Progenitor cell of endocrine pancreas (in vitro differentiated cells): ENCODE measurements around the gene TMTC2. TPM values are rescaled to one million over a fixed set of nuclear protein-coding genes. Genes with fewer than 3 reads are reported as not detected.

Source experiments
- DNase-seq: peaks from one replicate; pipeline ENCODE4 v3.0.0; 2021; ENCODE audit warnings: low spot score; ENCODE audit not compliant: unreplicated experiment
- H3K27ac Mint-ChIP-seq: 2 replicates; pipeline ENCODE4 v1.8.0; 2021; ENCODE audit warnings: mild to moderate bottlenecking, moderate library complexity, mixed read lengths
- H3K27me3 Mint-ChIP-seq: 2 replicates; pipeline ENCODE4 v1.8.0; 2021; ENCODE audit warnings: mixed read lengths
- H3K36me3 Mint-ChIP-seq: 2 replicates; pipeline ENCODE4 v1.8.0; 2022; ENCODE audit warnings: mixed read lengths; ENCODE audit not compliant: insufficient read depth
- H3K4me1 Mint-ChIP-seq: 2 replicates; pipeline ENCODE4 v1.8.0; 2021; ENCODE audit warnings: low read depth, mixed read lengths
- H3K4me3 Mint-ChIP-seq: 2 replicates; pipeline ENCODE4 v1.8.0; 2021; ENCODE audit warnings: low read depth, mild to moderate bottlenecking, moderate library complexity, mixed read lengths
- H3K9me3 Mint-ChIP-seq: 2 replicates; pipeline ENCODE4 v1.8.0; 2021; ENCODE audit warnings: low read depth, mixed read lengths
- total RNA-seq: library from RNA; stranded (reverse); gene quantifications from 2 replicates; pipeline ENCODE4 v1.2.1, GENCODE V29; 2021
- TF ChIP-seq, protein P1 (sequence below): fragments of 200-600 bp; sonication (generic); IDR thresholded peaks from one replicate; pipeline ENCODE4 v1.5.0; 2021; ENCODE audit warnings: antibody characterized with exemption, mild to moderate bottlenecking; ENCODE audit not compliant: unreplicated experiment

Gene TMTC2
- total RNA-seq, 1 donor from 2014 or later: 15.4 TPM

DNA sequence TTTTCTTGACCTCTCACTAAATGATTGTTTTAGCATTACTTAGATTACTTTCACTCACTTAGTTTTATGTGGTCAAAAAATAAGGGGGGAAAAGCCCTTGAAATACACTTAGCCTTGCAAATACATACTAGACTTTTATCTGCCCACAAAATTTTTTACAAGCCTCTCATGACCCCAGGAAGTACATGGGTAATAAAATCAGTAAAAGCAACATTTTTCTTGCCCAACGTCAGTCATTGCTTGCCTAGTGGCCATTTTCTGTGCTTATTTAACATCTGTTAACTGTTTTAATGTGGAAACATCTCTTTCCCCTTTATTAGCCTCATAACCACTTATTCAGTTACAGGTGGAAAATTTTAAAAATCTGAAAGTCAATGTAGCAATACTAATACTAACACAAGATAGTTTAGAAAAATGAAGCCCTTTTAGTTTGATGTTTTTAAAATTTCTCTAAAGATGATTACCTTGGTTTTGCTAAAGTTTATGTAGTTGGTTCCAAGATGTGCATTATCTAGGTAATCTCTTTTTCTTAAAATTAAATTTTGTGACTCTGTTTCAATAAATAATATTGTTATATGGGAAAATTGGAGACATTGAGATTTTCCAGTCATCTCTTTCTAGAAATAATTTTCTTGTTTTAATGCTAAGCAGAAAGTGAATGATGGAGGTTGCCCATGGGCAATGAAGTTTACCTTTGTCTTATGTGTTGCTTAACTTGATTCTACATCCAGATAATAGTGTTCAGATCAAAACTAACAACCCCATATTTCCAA, 175.5 kb downstream of the TMTC2 start:
- peaks cover 8% of the 10 kb centered on the region for H3K36me3 Mint-ChIP-seq
- H3K27me3 Mint-ChIP-seq: no peaks in the 10 kb centered on the region

GRCh38 chr12:82862876-82863649, 176.4 kb downstream of the TMTC2 start:
- peaks cover 3% of the 10 kb centered on the region for H3K9me3 Mint-ChIP-seq
- no peak for DNase-seq
- H3K4me3 Mint-ChIP-seq: no peak overlapping the region
- H3K36me3 Mint-ChIP-seq: peaks cover 7% of the 10 kb centered on the region
- H3K4me1 Mint-ChIP-seq: no peaks in the 10 kb centered on the region
- H3K27ac Mint-ChIP-seq: no peak overlapping the region
- H3K27me3 Mint-ChIP-seq: no peaks in the 10 kb centered on the region
- TF ChIP-seq, protein P1, sequence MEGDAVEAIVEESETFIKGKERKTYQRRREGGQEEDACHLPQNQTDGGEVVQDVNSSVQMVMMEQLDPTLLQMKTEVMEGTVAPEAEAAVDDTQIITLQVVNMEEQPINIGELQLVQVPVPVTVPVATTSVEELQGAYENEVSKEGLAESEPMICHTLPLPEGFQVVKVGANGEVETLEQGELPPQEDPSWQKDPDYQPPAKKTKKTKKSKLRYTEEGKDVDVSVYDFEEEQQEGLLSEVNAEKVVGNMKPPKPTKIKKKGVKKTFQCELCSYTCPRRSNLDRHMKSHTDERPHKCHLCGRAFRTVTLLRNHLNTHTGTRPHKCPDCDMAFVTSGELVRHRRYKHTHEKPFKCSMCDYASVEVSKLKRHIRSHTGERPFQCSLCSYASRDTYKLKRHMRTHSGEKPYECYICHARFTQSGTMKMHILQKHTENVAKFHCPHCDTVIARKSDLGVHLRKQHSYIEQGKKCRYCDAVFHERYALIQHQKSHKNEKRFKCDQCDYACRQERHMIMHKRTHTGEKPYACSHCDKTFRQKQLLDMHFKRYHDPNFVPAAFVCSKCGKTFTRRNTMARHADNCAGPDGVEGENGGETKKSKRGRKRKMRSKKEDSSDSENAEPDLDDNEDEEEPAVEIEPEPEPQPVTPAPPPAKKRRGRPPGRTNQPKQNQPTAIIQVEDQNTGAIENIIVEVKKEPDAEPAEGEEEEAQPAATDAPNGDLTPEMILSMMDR: no peak

More for the DNA sequence above, 175.5 kb downstream of the TMTC2 start:
- Mint-ChIP-seq H3K9me3 (peaks cover 3% of the 10 kb centered on the region), H3K4me1 (no peaks in the 10 kb centered on the region), H3K27ac (peak overlapping the region; percentile 20), H3K4me3 (no peak overlapping the region)
- DNase-seq: no peak
- TF ChIP-seq, protein P1: no peak

DNA sequence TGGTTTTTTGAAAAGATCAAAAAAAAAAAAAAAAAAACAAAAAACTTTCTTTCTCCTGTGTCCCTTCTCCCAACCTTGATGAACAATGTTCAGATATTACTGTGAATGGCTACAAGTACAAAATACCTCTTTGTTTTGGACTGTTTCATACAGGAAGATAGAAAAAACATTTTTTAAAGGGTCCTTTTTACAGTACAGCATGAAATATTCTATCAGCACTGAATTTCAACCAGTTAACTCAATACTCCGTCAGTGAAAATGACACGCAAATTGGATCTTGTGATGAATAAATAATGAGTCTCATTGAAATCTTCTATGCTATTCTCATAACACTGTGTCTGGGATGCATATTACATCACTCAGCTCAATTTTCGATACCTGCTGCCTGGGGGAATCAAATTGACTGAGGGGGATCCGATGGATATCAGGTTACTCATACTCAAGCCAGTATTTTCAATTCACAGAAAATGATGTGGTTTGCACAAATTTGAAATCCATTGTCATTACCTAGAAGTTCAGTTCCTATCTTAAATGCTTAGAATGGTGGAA, 179.6 kb downstream of the TMTC2 start:
- Mint-ChIP-seq H3K4me3 (no peak overlapping the region), H3K36me3 (peaks cover 4% of the 10 kb centered on the region), H3K9me3 (peaks cover 3% of the 10 kb centered on the region), H3K27ac (no peak overlapping the region), H3K27me3 (no peaks in the 10 kb centered on the region), H3K4me1 (peaks cover 5% of the 10 kb centered on the region)
- no peak for DNase-seq
- TF ChIP-seq, protein P1: no peak

- H3K4me1 Mint-ChIP-seq: peaks cover 5% of the 10 kb centered on the region
- no peak overlapping the region for H3K27ac Mint-ChIP-seq
- H3K36me3 Mint-ChIP-seq: peaks cover 4% of the 10 kb centered on the region
- H3K9me3 Mint-ChIP-seq: peaks cover 3% of the 10 kb centered on the region
- DNase-seq: no peak
- no peaks in the 10 kb centered on the region for H3K27me3 Mint-ChIP-seq
- TF ChIP-seq, protein P1: no peak
- no peak overlapping the region for H3K4me3 Mint-ChIP-seq
These were observed 180.2 kb downstream of the TMTC2 start for GRCh38 chr12:82866946-82867345.

- H3K9me3 Mint-ChIP-seq: peaks cover 3% of the 10 kb centered on the region
- no peak overlapping the region for H3K27ac Mint-ChIP-seq
These were observed 181.2 kb downstream of the TMTC2 start for GRCh38 chr12:82867762-82868500.

More at GRCh38 chr12:82867762-82868500, 181.2 kb downstream of the TMTC2 start:
- DNase-seq: no peak
- Mint-ChIP-seq H3K27me3 (no peaks in the 10 kb centered on the region), H3K4me3 (no peak overlapping the region), H3K4me1 (peaks cover 5% of the 10 kb centered on the region), H3K36me3 (peaks cover 4% of the 10 kb centered on the region)
- TF ChIP-seq, protein P1: no peak
